IPS-20b (cell line): ENCODE measurements around the gene RPAP2.

Experiments
- H3K27ac ChIP-seq: one replicate; pipeline ENCODE4 v1.5.1; 2013; ENCODE audit warnings: low read length
- H3K27me3 ChIP-seq: 2 replicates; pipeline ENCODE4 v1.6.1; 2013; ENCODE audit warnings: mild to moderate bottlenecking, low read length, inconsistent platforms; ENCODE audit not compliant: insufficient read depth
- H3K36me3 ChIP-seq: 2 replicates; pipeline ENCODE4 v1.6.1; 2013; ENCODE audit warnings: low read depth, mild to moderate bottlenecking, inconsistent platforms, low read length, moderate library complexity; ENCODE audit not compliant: insufficient read depth
- H3K4me1 ChIP-seq: 2 replicates; pipeline ENCODE4 v1.6.1; 2013; ENCODE audit warnings: mild to moderate bottlenecking, control low read depth, inconsistent platforms, low read length, moderate library complexity; ENCODE audit not compliant: insufficient read depth
- H3K4me3 ChIP-seq: 2 replicates; pipeline ENCODE4 v1.5.1; 2013; ENCODE audit warnings: mild to moderate bottlenecking, low read length, inconsistent platforms
- H3K9ac ChIP-seq: 2 replicates; pipeline ENCODE4 v1.6.1; 2013; ENCODE audit warnings: low read depth, mild to moderate bottlenecking, inconsistent platforms, low read length, moderate library complexity
- H3K9me3 ChIP-seq: 2 replicates; pipeline ENCODE4 v1.6.1; 2013; ENCODE audit warnings: mild to moderate bottlenecking, low read depth, low read length, inconsistent platforms; ENCODE audit not compliant: insufficient read depth

Gene RPAP2

GRCh38 chr1:92298213-92298572 is 666 bp upstream of the RPAP2 start:
- peak overlapping the region; percentile 97 for H3K27ac ChIP-seq
- no peaks in the 10 kb centered on the region for H3K9me3 ChIP-seq
- peaks cover 55% of the 10 kb centered on the region for H3K36me3 ChIP-seq

GRCh38 chr1:92299477-92300150 is 755 bp downstream of the RPAP2 start:
- Histone ChIP-seq H3K4me3 (peak overlapping the region; percentile 99), H3K9ac (peak overlapping the region; percentile 99), H3K27ac (peak overlapping the region; percentile 97), H3K4me1 (peaks cover 5% of the 10 kb centered on the region), H3K9me3 (no peaks in the 10 kb centered on the region), H3K36me3 (peaks cover 53% of the 10 kb centered on the region), H3K27me3 (no peaks in the 10 kb centered on the region)

More at GRCh38 chr1:92298213-92298572, 666 bp upstream of the RPAP2 start:
- Histone ChIP-seq H3K27me3 (no peaks in the 10 kb centered on the region), H3K4me3 (peak overlapping the region; percentile 99), H3K9ac (peak overlapping the region; percentile 99), H3K4me1 (peaks cover 5% of the 10 kb centered on the region)

GRCh38 chr1:92301021-92301420 is 2.2 kb downstream of the RPAP2 start:
- Histone ChIP-seq H3K27me3 (no peaks in the 10 kb centered on the region), H3K9ac (no peak overlapping the region), H3K36me3 (peaks cover 51% of the 10 kb centered on the region), H3K4me3 (no peak overlapping the region), H3K27ac (no peak overlapping the region), H3K4me1 (peaks cover 5% of the 10 kb centered on the region), H3K9me3 (no peaks in the 10 kb centered on the region)

- Histone ChIP-seq H3K4me1 (peaks cover 5% of the 10 kb centered on the region), H3K36me3 (peaks cover 74% of the 10 kb centered on the region), H3K27me3 (no peaks in the 10 kb centered on the region), H3K4me3 (no peak overlapping the region), H3K27ac (no peak overlapping the region), H3K9me3 (no peaks in the 10 kb centered on the region), H3K9ac (no peak overlapping the region)
Measured at GRCh38 chr1:92306020-92306419, 7.2 kb downstream of the RPAP2 start.

- peaks cover 5% of the 10 kb centered on the region for H3K4me1 ChIP-seq
- H3K9me3 ChIP-seq, result no peaks in the 10 kb centered on the region
- no peak overlapping the region for H3K27ac ChIP-seq
- no peak overlapping the region for H3K4me3 ChIP-seq
- no peak overlapping the region for H3K9ac ChIP-seq
- H3K27me3 ChIP-seq, result no peaks in the 10 kb centered on the region
- peaks cover 66% of the 10 kb centered on the region for H3K36me3 ChIP-seq
Measured at GRCh38 chr1:92307980-92308379, 9.1 kb downstream of the RPAP2 start.

GRCh38 chr1:92310185-92310597 is 11.3 kb downstream of the RPAP2 start:
- no peak overlapping the region for H3K27ac ChIP-seq
- H3K9me3 ChIP-seq, result no peaks in the 10 kb centered on the region
- H3K36me3 ChIP-seq, result peaks cover 54% of the 10 kb centered on the region
- H3K4me1 ChIP-seq, result peaks cover 5% of the 10 kb centered on the region
- no peak overlapping the region for H3K4me3 ChIP-seq
- H3K9ac ChIP-seq, result no peak overlapping the region
- no peaks in the 10 kb centered on the region for H3K27me3 ChIP-seq

GRCh38 chr1:92314024-92314423 is 15.2 kb downstream of the RPAP2 start:
- H3K9ac ChIP-seq, result no peak overlapping the region
- H3K4me3 ChIP-seq, result no peak overlapping the region
- no peak overlapping the region for H3K27ac ChIP-seq
- H3K9me3 ChIP-seq, result no peaks in the 10 kb centered on the region
- H3K36me3 ChIP-seq, result peaks cover 19% of the 10 kb centered on the region; the same call in 1 of the 2 replicates
- H3K27me3 ChIP-seq, result no peaks in the 10 kb centered on the region
- no peaks in the 10 kb centered on the region for H3K4me1 ChIP-seq

- H3K9ac ChIP-seq, result no peak overlapping the region
- no peaks in the 10 kb centered on the region for H3K27me3 ChIP-seq
- no peak overlapping the region for H3K4me3 ChIP-seq
- peaks cover 21% of the 10 kb centered on the region for H3K36me3 ChIP-seq
- H3K9me3 ChIP-seq, result no peaks in the 10 kb centered on the region
- H3K4me1 ChIP-seq, result no peaks in the 10 kb centered on the region
- H3K27ac ChIP-seq, result no peak overlapping the region
Measured at GRCh38 chr1:92315766-92316599, 17.1 kb downstream of the RPAP2 start.

GRCh38 chr1:92317836-92318493 is 19.1 kb downstream of the RPAP2 start:
- Histone ChIP-seq H3K4me1 (no peaks in the 10 kb centered on the region), H3K36me3 (peaks cover 17% of the 10 kb centered on the region; the same call in 1 of the 2 replicates), H3K27me3 (no peaks in the 10 kb centered on the region), H3K9ac (no peak overlapping the region), H3K4me3 (no peak overlapping the region), H3K9me3 (no peaks in the 10 kb centered on the region), H3K27ac (no peak overlapping the region)

GRCh38 chr1:92323473-92324453 is 24.9 kb downstream of the RPAP2 start:
- Histone ChIP-seq H3K4me3 (no peak overlapping the region), H3K9ac (no peak overlapping the region), H3K27ac (no peak overlapping the region), H3K4me1 (no peaks in the 10 kb centered on the region), H3K27me3 (no peaks in the 10 kb centered on the region), H3K36me3 (peaks cover 64% of the 10 kb centered on the region), H3K9me3 (peaks cover 27% of the 10 kb centered on the region)

GRCh38 chr1:92324784-92325183 is 25.9 kb downstream of the RPAP2 start:
- Histone ChIP-seq H3K4me1 (no peaks in the 10 kb centered on the region), H3K27ac (no peak overlapping the region), H3K36me3 (peaks cover 66% of the 10 kb centered on the region), H3K9me3 (peaks cover 27% of the 10 kb centered on the region), H3K9ac (no peak overlapping the region), H3K4me3 (no peak overlapping the region), H3K27me3 (no peaks in the 10 kb centered on the region)
